H1 (cell line): ENCODE results near the gene ZFAND6. TPM values are rescaled to one million over a fixed set of nuclear protein-coding genes. Genes with fewer than 3 reads are reported as not detected.

Source experiments
- CTCF ChIA-PET: fragments of 300-600 bp; sonication (Branson Sonifier 250); formaldehyde crosslinking; loops from one replicate; lab custom pipeline; 2021; ENCODE audit not compliant: partially characterized antibody; lab: Charles Lee
- POLR2A ChIA-PET: fragments of 300-600 bp; sonication (Branson Sonifier 250); formaldehyde crosslinking; loops from one replicate; lab custom pipeline; 2021; ENCODE audit warnings: inconsistent platforms; ENCODE audit not compliant: partially characterized antibody; lab: Charles Lee
- DNase-seq, 2 experiments: peaks; one replicate each; pipeline versions ENCODE4 v3.0.0 to v3.0.0-alpha.2; 2010 to 2022; ENCODE audit warnings: low spot score in 2 of 2, low read depth in 1 of 2, mixed read lengths in 1 of 2
- FAIRE-seq: peaks from 2 replicates; lab custom pipeline; 2011; peaks lifted over from hg19 to GRCh38; lab: Jason Lieb, UNC
- H2AFZ ChIP-seq: 2 replicates; pipeline ENCODE4 v1.8.1; 2012; ENCODE audit warnings: low read length, inconsistent platforms
- H2AK5ac ChIP-seq: 2 replicates; pipeline ENCODE4 v1.6.1; 2013; ENCODE audit warnings: low read depth, low read length
- H2BK120ac ChIP-seq: replicated peaks from 2 replicates; pipeline ENCODE3; 2013; ENCODE audit warnings: low read depth, low read length, inconsistent platforms
- H2BK12ac ChIP-seq: 2 replicates; pipeline ENCODE4 v1.6.1; 2013; ENCODE audit warnings: low read depth, low read length
- H2BK15ac ChIP-seq: 2 replicates; pipeline ENCODE4 v1.6.1; 2013; ENCODE audit warnings: low read length
- H2BK20ac ChIP-seq: 2 replicates; pipeline ENCODE4 v1.6.1; 2013; ENCODE audit warnings: low read length
- H2BK5ac ChIP-seq: 2 replicates; pipeline ENCODE4 v1.6.1; 2013; ENCODE audit warnings: low read depth, low read length
- H3K14ac ChIP-seq: 2 replicates; pipeline ENCODE4 v1.6.1; 2013; ENCODE audit warnings: inconsistent platforms; ENCODE audit not compliant: insufficient read length
- H3K18ac ChIP-seq: 2 replicates; pipeline ENCODE4 v1.6.1; 2013; ENCODE audit warnings: low read length; ENCODE audit errors: extremely low read depth
- H3K23ac ChIP-seq: 2 replicates; pipeline ENCODE4 v1.6.1; 2013; ENCODE audit warnings: inconsistent platforms; ENCODE audit not compliant: insufficient read length
- H3K23me2 ChIP-seq: 2 replicates; pipeline ENCODE4 v1.6.1; 2013; ENCODE audit warnings: low read depth, low read length
- H3K27ac ChIP-seq: 2 replicates; pipeline ENCODE4 v1.6.1; 2011; ENCODE audit warnings: low read depth, low read length, inconsistent platforms
- H3K27me3 ChIP-seq, 4 experiments: replicated peaks in 1 of 4; 1 replicate in 1 of 4; 2 replicates in 3 of 4; pipeline versions ENCODE4 v1.6.1 to v1.8.1; 2011 to 2013; ENCODE audit warnings: low read length in 3 of 4, mild to moderate bottlenecking in 3 of 4, inconsistent platforms in 2 of 4, mixed read lengths in 2 of 4, moderate library complexity in 1 of 4; ENCODE audit not compliant: control insufficient read depth in 3 of 4, insufficient read depth in 3 of 4; ENCODE audit errors: extremely low read depth in 1 of 4
- H3K36me3 ChIP-seq, 4 experiments: 2 replicates each; pipeline versions ENCODE4 v1.6.1 to v1.8.1; 2011 to 2013; ENCODE audit warnings: mild to moderate bottlenecking in 4 of 4, low read length in 3 of 4, moderate library complexity in 2 of 4, control low read depth in 1 of 4, inconsistent platforms in 1 of 4; ENCODE audit not compliant: insufficient read depth in 4 of 4, control insufficient read depth in 2 of 4
- H3K4ac ChIP-seq: replicated peaks from 2 replicates; pipeline ENCODE3; 2013; ENCODE audit warnings: low read length, low read depth, mixed read lengths, inconsistent platforms; ENCODE audit not compliant: insufficient read length
- H3K4me1 ChIP-seq, 4 experiments: replicated peaks in 1 of 4; 1 replicate in 1 of 4; 2 replicates in 3 of 4; pipeline versions ENCODE4 v1.6.1 to v1.8.1; 2011 to 2013; ENCODE audit warnings: low read length in 3 of 4, inconsistent platforms in 2 of 4, mixed read lengths in 1 of 4; ENCODE audit not compliant: insufficient read depth in 4 of 4, control insufficient read depth in 3 of 4
- H3K4me2 ChIP-seq, 2 experiments: 2 replicates each; pipeline versions ENCODE4 v1.6.1 to v1.8.1; 2011 to 2013; ENCODE audit warnings: low read depth in 2 of 2, low read length in 2 of 2, control low read depth in 1 of 2, inconsistent platforms in 1 of 2, mild to moderate bottlenecking in 1 of 2; ENCODE audit not compliant: insufficient read depth in 1 of 2
- H3K4me3 ChIP-seq, 4 experiments: fragments of 200-600, 300-600 bp in 1 of 4; sonication (generic), shearing (Covaris generic), sonication (Bioruptor Twin) in 1 of 4; 2 replicates each; pipeline versions ENCODE4 v1.5.1 to v1.8.1; 2011 to 2016; ENCODE audit warnings: low read length in 4 of 4, low read depth in 3 of 4, control low read depth in 2 of 4, inconsistent platforms in 2 of 4, mild to moderate bottlenecking in 2 of 4, mixed read lengths in 1 of 4, moderate library complexity in 1 of 4; ENCODE audit not compliant: insufficient read depth in 2 of 4; ENCODE audit errors: extremely low read depth in 1 of 4
- H3K56ac ChIP-seq: replicated peaks from 2 replicates; pipeline ENCODE3; 2013; ENCODE audit warnings: low read depth, mild to moderate bottlenecking, mixed read lengths, low read length, inconsistent platforms; ENCODE audit not compliant: insufficient read length
- H3K79me1 ChIP-seq: 2 replicates; pipeline ENCODE4 v1.6.1; 2013; ENCODE audit warnings: low read depth, low read length, control low read depth
- H3K79me2 ChIP-seq, 2 experiments: 2 replicates each; pipeline versions ENCODE4 v1.6.1 to v1.8.1; 2012 to 2013; ENCODE audit warnings: low read length in 2 of 2, mild to moderate bottlenecking in 2 of 2, inconsistent platforms in 1 of 2; ENCODE audit not compliant: insufficient read depth in 2 of 2, control insufficient read depth in 1 of 2
- H3K9ac ChIP-seq, 4 experiments: replicated peaks in 1 of 4; 1 replicate in 1 of 4; 2 replicates in 3 of 4; pipeline versions ENCODE4 v1.6.1 to v1.8.1; 2011 to 2013; ENCODE audit warnings: low read depth in 3 of 4, low read length in 3 of 4, control low read depth in 2 of 4, mild to moderate bottlenecking in 2 of 4, moderate library complexity in 2 of 4, inconsistent platforms in 1 of 4; ENCODE audit errors: extremely low read depth in 1 of 4
- H3K9me3 ChIP-seq, 2 experiments: 2 replicates each; pipeline versions ENCODE4 v1.6.1 to v1.8.1; 2012 to 2013; ENCODE audit warnings: mild to moderate bottlenecking in 2 of 2, moderate library complexity in 2 of 2, control low read depth in 1 of 2, inconsistent platforms in 1 of 2, low read depth in 1 of 2, low read length in 1 of 2, mixed read lengths in 1 of 2; ENCODE audit not compliant: insufficient read depth in 2 of 2
- H4K20me1 ChIP-seq, 2 experiments: replicated peaks in 1 of 2; 2 replicates each; pipeline versions ENCODE3 to v1.8.1; 2011 to 2013; ENCODE audit warnings: inconsistent platforms in 2 of 2, low read length in 2 of 2, mild to moderate bottlenecking in 1 of 2; ENCODE audit not compliant: insufficient read depth in 2 of 2, control insufficient read depth in 1 of 2
- H4K5ac ChIP-seq: 2 replicates; pipeline ENCODE4 v1.6.1; 2013; ENCODE audit warnings: low read length, low read depth, mixed read lengths, inconsistent platforms; ENCODE audit not compliant: insufficient read length
- H4K8ac ChIP-seq: 2 replicates; pipeline ENCODE4 v1.8.0; 2013; ENCODE audit warnings: mild to moderate bottlenecking, moderate library complexity, low read length, inconsistent platforms; ENCODE audit not compliant: insufficient read depth; ENCODE audit errors: extremely low read depth
- H4K91ac ChIP-seq: replicated peaks from 2 replicates; pipeline ENCODE3; 2013; ENCODE audit warnings: low read length, mixed read lengths, inconsistent platforms; ENCODE audit not compliant: insufficient read length
- ASH2L ChIP-seq: fragments of 200-600, 300-600 bp; sonication (generic); IDR thresholded peaks from one replicate; pipeline ENCODE4 v1.7.1; 2017; ENCODE audit warnings: low read length
- BACH1 ChIP-seq: IDR thresholded peaks from 2 replicates; pipeline ENCODE4 v1.6.1; 2012; ENCODE audit warnings: low read length, improper control_type of control experiment
- CHD2 ChIP-seq: IDR thresholded peaks from 2 replicates; pipeline ENCODE4 v1.6.1; 2012; ENCODE audit warnings: low read length, improper control_type of control experiment
- KDM5A ChIP-seq: fragments of 200-600 bp; IDR thresholded peaks from 2 replicates; pipeline ENCODE4 v1.7.1; 2012; ENCODE audit warnings: mild to moderate bottlenecking, low read length, inconsistent platforms, mixed read lengths
- NRF1 ChIP-seq: IDR thresholded peaks from 2 replicates; pipeline ENCODE4 v1.6.1; 2011; ENCODE audit warnings: mild to moderate bottlenecking, low read depth, low read length, improper control_type of control experiment
- POLR2A ChIP-seq, 2 experiments: IDR thresholded peaks; 1 replicate in 1 of 2; 2 replicates in 1 of 2; pipeline ENCODE4 v1.6.1; 2011; ENCODE audit warnings: low read depth in 2 of 2, low read length in 2 of 2, mild to moderate bottlenecking in 2 of 2; ENCODE audit errors: control extremely low read depth in 1 of 2
- RNF2 ChIP-seq: fragments of 200-900, 300-1000 bp; sonication (generic); IDR thresholded peaks from 2 replicates; pipeline ENCODE4 v1.7.1; 2016; ENCODE audit warnings: borderline replicate concordance, low read depth, mild to moderate bottlenecking, antibody characterized with exemption, low read length; ENCODE audit not compliant: poor library complexity, severe bottlenecking; ENCODE audit errors: missing control alignments
- RXRA ChIP-seq: IDR thresholded peaks from 2 replicates; pipeline ENCODE4 v1.6.1; 2011; ENCODE audit warnings: low read depth, mild to moderate bottlenecking, low read length, moderate library complexity; ENCODE audit not compliant: insufficient read depth
- SP1 ChIP-seq: IDR thresholded peaks from 2 replicates; pipeline ENCODE4 v1.6.1; 2011; ENCODE audit warnings: low read depth, low read length
- SP4 ChIP-seq: IDR thresholded peaks from 2 replicates; pipeline ENCODE4 v1.6.1; 2012; ENCODE audit warnings: low read length, inconsistent platforms
- YY1 ChIP-seq: IDR thresholded peaks from 2 replicates; pipeline ENCODE4 v1.6.1; 2011; ENCODE audit warnings: low read depth, mild to moderate bottlenecking, low read length
- ZNF274 ChIP-seq: IDR thresholded peaks from 2 replicates; pipeline ENCODE4 v1.7.0; 2012; ENCODE audit warnings: low read length, borderline replicate concordance; ENCODE audit errors: extremely low read depth
- WGBS, 2 experiments: shearing (Covaris generic) in 1 of 2; methylation state at CpG; one replicate each; pipeline versions ENCODE4 v1.1.6 to v1.1.7; 2013 to 2015; ENCODE audit warnings: low lambda C conversion rate in 2 of 2, mixed read lengths in 2 of 2, inconsistent platforms in 1 of 2, low coverage in 1 of 2, missing lambda C conversion rate in 1 of 2; ENCODE audit not compliant: insufficient replicate concordance in 2 of 2, insufficient coverage in 1 of 2, insufficient read length in 1 of 2; ENCODE audit errors: extremely low coverage in 1 of 2, missing lambda C conversion rate in 1 of 2; 5-methylcytosine and 5-hydroxymethylcytosine counted together
- polyA plus RNA-seq, 7 experiments: library from polyadenylated mRNA; depleted of rRNA in 3 of 7; stranded (reverse) in 5 of 7; unstranded in 2 of 7; fragments of >200 nt in 5 of 7; fragments of 200-250 nt in 2 of 7; gene quantifications; 1 replicate in 5 of 7; 2 replicates in 1 of 7; 4 replicates in 1 of 7; pipeline versions ENCODE4 v1.2.1 to v1.2.3, GENCODE V29; 2011 to 2013; ENCODE audit warnings: missing spikeins in 2 of 7, mixed read lengths in 2 of 7
- total RNA-seq: library from RNA; stranded (reverse); fragmentation: NEBNext Ultra II Directional; extraction: Animal tissue kit (Norgen Biotek cat#: 25700); gene quantifications from 2 replicates; pipeline ENCODE4 v1.2.1, GENCODE V29; 2021
- TF ChIP-seq, protein P1 (sequence below): IDR thresholded peaks from 2 replicates; pipeline ENCODE4 v1.6.1; 2011; ENCODE audit warnings: low read length, improper control_type of control experiment

ZFAND6 gene
- total and polyA plus RNA-seq, 2 of the 8 experiments (the other 6 are each of a cell fraction or from before 2014, with no cell fraction given) = 136 to 237 TPM

DNA sequence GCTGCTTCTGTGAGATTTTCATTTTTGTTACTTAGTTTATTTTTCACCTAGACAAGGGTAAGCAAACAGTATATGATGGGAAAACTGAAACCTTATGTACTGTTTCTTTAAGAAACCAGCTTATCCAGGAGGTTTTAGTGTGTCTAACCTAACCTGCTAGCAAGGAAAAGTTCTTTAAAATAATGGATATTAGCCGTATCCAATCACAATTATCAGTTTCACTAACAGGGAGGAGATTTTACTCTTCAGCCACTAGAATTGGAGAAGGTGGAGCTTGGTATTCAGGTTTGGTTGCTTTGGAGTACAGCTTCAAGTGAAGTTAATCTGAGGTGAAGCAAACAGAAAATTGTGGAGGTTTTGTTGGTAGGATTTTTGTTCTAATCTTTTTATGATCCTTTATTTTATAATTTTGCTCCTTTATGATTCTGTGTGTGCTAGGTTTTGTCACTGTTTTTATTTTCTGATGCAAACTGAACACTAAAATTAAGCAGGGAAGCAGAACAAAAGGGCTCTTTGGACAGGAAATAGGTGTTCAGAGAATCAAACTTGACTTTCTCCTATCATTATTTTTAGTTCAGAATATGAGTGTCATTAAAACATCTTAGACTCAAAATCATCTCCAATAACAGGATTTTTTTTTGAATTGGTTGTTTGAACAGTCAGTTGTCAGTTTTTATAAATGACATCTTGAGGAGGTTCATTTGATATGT is 13.0 kb downstream of the ZFAND6 start:
- Histone ChIP-seq H4K8ac (no peak overlapping the region), H2BK5ac (no peak overlapping the region), H3K9me3 (no peaks in the 10 kb centered on the region), H3K23me2 (no peaks in the 10 kb centered on the region), H3K4me1 (peaks cover 0 to 15% (median 3%) of the 10 kb centered on the region in 4 experiments; a peak in 6 of 7 replicates), H3K23ac (no peak overlapping the region), H2AFZ (no peak overlapping the region), H3K9ac (no peak overlapping the region), H3K27ac (no peak overlapping the region), H3K79me2 (peaks cover 22 to 100% of the 10 kb centered on the region in 2 experiments), H3K14ac (no peak overlapping the region), H2BK12ac (no peak overlapping the region), H2BK120ac (no peak overlapping the region), H3K27me3 (no peaks in the 10 kb centered on the region), H4K20me1 (peaks cover 2 to 7% of the 10 kb centered on the region in 2 experiments), H3K79me1 (no peaks in the 10 kb centered on the region), H4K91ac (no peak overlapping the region), H3K18ac (no peak overlapping the region), H3K4ac (no peak overlapping the region), H3K4me3 (peak overlapping the region; percentile 16 to 61 (median 32); a peak in 6 of 8 replicates), H4K5ac (no peak overlapping the region), H3K56ac (no peak overlapping the region), H3K4me2 (peak overlapping the region; percentile 18 to 48; a peak in 2 of 4 replicates), H2BK20ac (no peak overlapping the region), H2AK5ac (no peak overlapping the region), H3K36me3 (no peaks in the 10 kb centered on the region), H2BK15ac (no peak overlapping the region)
- CTCF ChIA-PET = interaction anchor here (1.1 to 1.4 kb wide), 3 partner anchors 11 to 101 kb away, joined by 3 to 4 read pairs (median 3); no protein-coding TSS in a partner anchor
- FAIRE-seq (peak; percentile 42), DNase-seq (no peak)
- POLR2A ChIA-PET = interaction anchor here (1.0 to 1.8 kb wide), 3 partner anchors 12 to 65 kb away, joined by 4 read pairs; no protein-coding TSS in a partner anchor
- WGBS, 2 experiments = 0% methylated on average over 1 of the region's 1 CpG; no CpG with 5 or more reads in 1 of the 2 experiments
- no peak for TF ChIP-seq KDM5A
- TF ChIP-seq NRF1 = no peak
- TF ChIP-seq SP4 = no peak
- no peak for TF ChIP-seq YY1
- TF ChIP-seq ASH2L = no peak
- TF ChIP-seq RNF2 = no peak
- TF ChIP-seq POLR2A (IDR thresholded peaks at IDR 0.05; ENCODE audit: control extremely low read depth in 1 of 2, low read depth in 2 of 2, low read length in 2 of 2) = no peak
- TF ChIP-seq SP1 = peak; percentile 94
- no peak for TF ChIP-seq BACH1
- peak; percentile 73 for TF ChIP-seq CHD2
- TF ChIP-seq ZNF274 = no peak
- TF ChIP-seq, protein P1, sequence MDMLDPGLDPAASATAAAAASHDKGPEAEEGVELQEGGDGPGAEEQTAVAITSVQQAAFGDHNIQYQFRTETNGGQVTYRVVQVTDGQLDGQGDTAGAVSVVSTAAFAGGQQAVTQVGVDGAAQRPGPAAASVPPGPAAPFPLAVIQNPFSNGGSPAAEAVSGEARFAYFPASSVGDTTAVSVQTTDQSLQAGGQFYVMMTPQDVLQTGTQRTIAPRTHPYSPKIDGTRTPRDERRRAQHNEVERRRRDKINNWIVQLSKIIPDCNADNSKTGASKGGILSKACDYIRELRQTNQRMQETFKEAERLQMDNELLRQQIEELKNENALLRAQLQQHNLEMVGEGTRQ = no peak
- no peak for TF ChIP-seq RXRA
